PC-3 (cell line): Measurements from ENCODE around the gene KRTAP10-2.

Experiments used
- EZH2 ChIP-seq: fragments of 300-600 bp; sonication (generic); IDR thresholded peaks from one replicate; pipeline ENCODE4 v1.6.1; 2017; ENCODE audit warnings: antibody characterized with exemption, mild to moderate bottlenecking, low read length; ENCODE audit not compliant: unreplicated experiment
- EZH2phosphoT487 ChIP-seq: fragments of 300-600 bp; sonication (generic); IDR thresholded peaks from 2 replicates; pipeline ENCODE4 v1.6.1; 2018; ENCODE audit warnings: mild to moderate bottlenecking, antibody characterized with exemption, low read length, borderline replicate concordance
- TF ChIP-seq, protein P1 (sequence below): fragments of 300-600 bp; sonication (generic); conservative IDR thresholded peaks from 2 replicates; pipeline ENCODE4 v1.5.1; 2017; ENCODE audit warnings: antibody characterized with exemption, low read depth, mild to moderate bottlenecking, low read length

GRCh38 chr21:44533891-44534627 lies 17.2 kb downstream of the KRTAP10-2 start:
- TF ChIP-seq, protein P1, sequence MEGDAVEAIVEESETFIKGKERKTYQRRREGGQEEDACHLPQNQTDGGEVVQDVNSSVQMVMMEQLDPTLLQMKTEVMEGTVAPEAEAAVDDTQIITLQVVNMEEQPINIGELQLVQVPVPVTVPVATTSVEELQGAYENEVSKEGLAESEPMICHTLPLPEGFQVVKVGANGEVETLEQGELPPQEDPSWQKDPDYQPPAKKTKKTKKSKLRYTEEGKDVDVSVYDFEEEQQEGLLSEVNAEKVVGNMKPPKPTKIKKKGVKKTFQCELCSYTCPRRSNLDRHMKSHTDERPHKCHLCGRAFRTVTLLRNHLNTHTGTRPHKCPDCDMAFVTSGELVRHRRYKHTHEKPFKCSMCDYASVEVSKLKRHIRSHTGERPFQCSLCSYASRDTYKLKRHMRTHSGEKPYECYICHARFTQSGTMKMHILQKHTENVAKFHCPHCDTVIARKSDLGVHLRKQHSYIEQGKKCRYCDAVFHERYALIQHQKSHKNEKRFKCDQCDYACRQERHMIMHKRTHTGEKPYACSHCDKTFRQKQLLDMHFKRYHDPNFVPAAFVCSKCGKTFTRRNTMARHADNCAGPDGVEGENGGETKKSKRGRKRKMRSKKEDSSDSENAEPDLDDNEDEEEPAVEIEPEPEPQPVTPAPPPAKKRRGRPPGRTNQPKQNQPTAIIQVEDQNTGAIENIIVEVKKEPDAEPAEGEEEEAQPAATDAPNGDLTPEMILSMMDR = no peak
- TF ChIP-seq EZH2 (no peak), EZH2phosphoT487 (no peak)
